Upper lobe of right lung (tissue), 1 donor: ENCODE results near the gene FEM1C. TPM values are rescaled to one million over a fixed set of nuclear protein-coding genes. Genes with fewer than 3 reads are reported as not detected.

Experiments used
- ATAC-seq: fragments of 200-7000 bp; cut with Tn5 transposase; one replicate; pipeline ENCODE4 v1.9.1; 2020; ENCODE audit warnings: mild to moderate bottlenecking, moderate library complexity
- DNase-seq: peaks from one replicate; pipeline ENCODE4 v3.0.0-alpha.2; 2020
- H3K27ac ChIP-seq: fragments of 200-600 bp; one replicate; pipeline ENCODE4 v1.8.0; 2022
- H3K27me3 ChIP-seq: fragments of 200-600 bp; one replicate; pipeline ENCODE4 v1.8.0; 2022; ENCODE audit warnings: mild to moderate bottlenecking
- H3K36me3 ChIP-seq: fragments of 200-600 bp; one replicate; pipeline ENCODE4 v1.8.0; 2022
- H3K4me1 ChIP-seq: fragments of 200-600 bp; one replicate; pipeline ENCODE4 v1.8.0; 2022
- H3K4me3 ChIP-seq: fragments of 200-600 bp; one replicate; pipeline ENCODE4 v1.8.0; 2022; ENCODE audit warnings: mild to moderate bottlenecking
- H3K9me3 ChIP-seq: fragments of 200-600 bp; one replicate; pipeline ENCODE4 v1.8.0; 2022
- intact Hi-C: fragments of 100-400 bp; cut with DNase I; formaldehyde crosslinking; loops from one replicate; pipeline ENCODE4 v1.11.0; 2022
- total RNA-seq: library from RNA; stranded (reverse); fragmentation: NEBNext Ultra II Directional; extraction: Animal tissue kit (Norgen Biotek cat#: 25700); gene quantifications from one replicate; pipeline ENCODE4 v1.2.1, GENCODE V29; 2021
- TF ChIP-seq, protein P1 (sequence below): fragments of 200-600 bp; IDR thresholded peaks from one replicate; pipeline ENCODE4 v1.8.0; 2022; ENCODE audit warnings: antibody characterized with exemption
- donor health status: DM: no; HTN: yes; CAD: no; lungs with severe emphysema.

Gene FEM1C
- total RNA-seq, 1 donor from 2014 or later, result 26.1 TPM

GRCh38 chr5:115578657-115579056 lies 34.1 kb upstream of the FEM1C start:
- Histone ChIP-seq H3K36me3 (no peaks in the 10 kb centered on the region), H3K4me1 (no peaks in the 10 kb centered on the region), H3K4me3 (no peak overlapping the region), H3K27me3 (no peaks in the 10 kb centered on the region), H3K9me3 (no peaks in the 10 kb centered on the region), H3K27ac (no peak overlapping the region)
- ATAC-seq, result no peak
- DNase-seq, result no peak
- intact Hi-C loops, result loop anchor here (5.0 kb wide), 1 partner anchor 271 kb away; no protein-coding TSS in a partner anchor
- TF ChIP-seq, protein P1, sequence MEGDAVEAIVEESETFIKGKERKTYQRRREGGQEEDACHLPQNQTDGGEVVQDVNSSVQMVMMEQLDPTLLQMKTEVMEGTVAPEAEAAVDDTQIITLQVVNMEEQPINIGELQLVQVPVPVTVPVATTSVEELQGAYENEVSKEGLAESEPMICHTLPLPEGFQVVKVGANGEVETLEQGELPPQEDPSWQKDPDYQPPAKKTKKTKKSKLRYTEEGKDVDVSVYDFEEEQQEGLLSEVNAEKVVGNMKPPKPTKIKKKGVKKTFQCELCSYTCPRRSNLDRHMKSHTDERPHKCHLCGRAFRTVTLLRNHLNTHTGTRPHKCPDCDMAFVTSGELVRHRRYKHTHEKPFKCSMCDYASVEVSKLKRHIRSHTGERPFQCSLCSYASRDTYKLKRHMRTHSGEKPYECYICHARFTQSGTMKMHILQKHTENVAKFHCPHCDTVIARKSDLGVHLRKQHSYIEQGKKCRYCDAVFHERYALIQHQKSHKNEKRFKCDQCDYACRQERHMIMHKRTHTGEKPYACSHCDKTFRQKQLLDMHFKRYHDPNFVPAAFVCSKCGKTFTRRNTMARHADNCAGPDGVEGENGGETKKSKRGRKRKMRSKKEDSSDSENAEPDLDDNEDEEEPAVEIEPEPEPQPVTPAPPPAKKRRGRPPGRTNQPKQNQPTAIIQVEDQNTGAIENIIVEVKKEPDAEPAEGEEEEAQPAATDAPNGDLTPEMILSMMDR, result no peak

DNA sequence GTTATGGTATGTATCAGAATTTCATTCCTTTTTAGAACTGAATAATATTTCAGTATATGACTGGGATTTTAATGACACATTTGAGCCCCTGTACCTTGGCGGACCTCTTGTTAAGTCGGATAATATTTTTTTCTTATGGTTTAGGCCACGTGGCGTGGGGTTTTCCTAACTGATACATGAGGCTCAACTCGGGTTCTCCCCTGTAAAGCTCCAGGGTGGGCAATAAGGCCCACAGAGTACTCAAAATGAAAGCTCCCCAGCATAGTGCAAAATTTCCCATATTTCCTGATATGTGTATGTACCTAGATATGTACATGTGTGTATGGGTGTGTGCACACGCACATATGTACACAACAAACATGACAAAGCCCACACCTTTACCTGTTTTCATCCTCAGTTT lies 33.2 kb upstream of the FEM1C start:
- intact Hi-C loops, result loop anchor here (5.0 kb wide), 1 partner anchor 270 kb away; no protein-coding TSS in a partner anchor
- ATAC-seq (no peak), DNase-seq (no peak)
- Histone ChIP-seq H3K27ac (no peak overlapping the region), H3K36me3 (no peaks in the 10 kb centered on the region), H3K4me3 (no peak overlapping the region), H3K9me3 (no peaks in the 10 kb centered on the region), H3K27me3 (no peaks in the 10 kb centered on the region), H3K4me1 (no peaks in the 10 kb centered on the region)
- TF ChIP-seq, protein P1, result no peak

GRCh38 chr5:115577329-115577728 lies 32.8 kb upstream of the FEM1C start:
- no peak for ATAC-seq
- Histone ChIP-seq H3K27ac (no peak overlapping the region), H3K4me1 (no peaks in the 10 kb centered on the region), H3K9me3 (no peaks in the 10 kb centered on the region), H3K36me3 (no peaks in the 10 kb centered on the region), H3K27me3 (no peaks in the 10 kb centered on the region), H3K4me3 (no peak overlapping the region)
- TF ChIP-seq, protein P1, result no peak
- no peak for DNase-seq
- intact Hi-C loops, result loop anchor here (5.0 kb wide), 1 partner anchor 270 kb away; no protein-coding TSS in a partner anchor

- H3K4me3 ChIP-seq, result no peak overlapping the region
- no peaks in the 10 kb centered on the region for H3K9me3 ChIP-seq
- intact Hi-C loops, result loop anchor here (5.0 kb wide), 1 partner anchor 268 kb away; no protein-coding TSS in a partner anchor
- DNase-seq (no peak), ATAC-seq (no peak)
- TF ChIP-seq, protein P1, result no peak
- no peaks in the 10 kb centered on the region for H3K27me3 ChIP-seq
- no peaks in the 10 kb centered on the region for H3K36me3 ChIP-seq
- H3K27ac ChIP-seq, result no peak overlapping the region
- no peaks in the 10 kb centered on the region for H3K4me1 ChIP-seq
Measured at GRCh38 chr5:115575167-115576070, 30.8 kb upstream of the FEM1C start.

DNA sequence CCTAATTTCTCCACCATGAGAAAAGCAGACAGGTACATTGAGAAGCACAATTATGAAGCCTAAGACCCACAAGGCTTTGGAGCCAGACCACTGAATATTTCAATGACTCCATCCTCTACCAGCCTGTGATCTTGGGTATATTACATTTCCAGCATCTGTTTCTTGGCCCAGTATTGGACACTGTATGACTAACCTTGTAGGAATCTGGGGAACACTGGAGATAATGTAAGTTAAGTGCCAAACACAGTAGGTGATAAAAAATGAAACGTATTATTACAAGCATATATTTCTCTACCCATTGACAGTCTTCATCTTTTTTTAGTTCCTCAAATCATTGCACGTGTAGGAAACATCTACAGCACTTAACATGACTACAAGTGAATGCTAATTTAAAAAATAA lies 28.6 kb upstream of the FEM1C start:
- TF ChIP-seq, protein P1, result no peak
- DNase-seq, result no peak
- no peak for ATAC-seq
- H3K4me3 ChIP-seq, result no peak overlapping the region
- intact Hi-C loops, result no loop called here
- H3K36me3 ChIP-seq, result no peaks in the 10 kb centered on the region
- no peaks in the 10 kb centered on the region for H3K9me3 ChIP-seq
- no peak overlapping the region for H3K27ac ChIP-seq
- H3K4me1 ChIP-seq, result no peaks in the 10 kb centered on the region
- H3K27me3 ChIP-seq, result no peaks in the 10 kb centered on the region
